ENCODE data around the gene IER2.
A peak's percentile ranks its signal among the peaks of the same experiment; 100 is the strongest.

Gene IER2

DNA sequence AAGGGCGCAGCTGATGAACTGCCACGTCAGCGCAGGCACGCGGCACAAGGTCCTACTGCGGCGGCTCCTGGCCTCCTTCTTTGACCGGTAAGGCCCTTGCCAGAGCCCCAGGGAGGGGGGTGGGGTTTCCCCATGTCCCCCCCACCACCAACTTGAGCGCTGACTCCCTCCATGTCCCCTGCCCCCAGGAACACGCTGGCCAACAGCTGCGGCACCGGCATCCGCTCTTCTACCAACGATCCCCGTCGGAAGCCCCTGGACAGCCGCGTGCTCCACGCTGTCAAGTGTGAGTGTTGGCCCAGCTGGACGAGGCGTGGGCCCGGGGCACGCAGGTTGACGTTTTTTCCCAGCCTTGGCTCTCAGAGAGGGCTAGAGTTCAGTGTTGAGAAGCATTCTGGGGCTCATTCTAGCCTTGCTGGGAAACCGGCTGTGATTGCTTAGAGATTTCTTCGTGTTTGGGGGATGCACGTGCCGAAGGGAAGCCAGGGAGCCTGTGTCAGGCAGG is 12.9 kb upstream of the IER2 start:
- H3K23ac ChIP-seq (ENCODE audit: low read length): no peak overlapping the region
- H3K4me2 ChIP-seq (ENCODE audit: low read length): no peak overlapping the region
- no CpG with 5 or more reads among the region's 28 CpGs for WGBS (ENCODE audit: extremely low coverage, insufficient coverage, insufficient read length)
- H2AFZ ChIP-seq (ENCODE audit: insufficient read depth, low read length, poor library complexity): no peak overlapping the region
- no peak overlapping the region for H3K18ac ChIP-seq (ENCODE audit: low read length)
- no peaks in the 10 kb centered on the region for H3K79me2 ChIP-seq (ENCODE audit: control insufficient read depth, insufficient read depth, low read length, poor library complexity)
- no peak overlapping the region for H3K27ac ChIP-seq (ENCODE audit: low read depth, low read length)
- H3K9ac ChIP-seq (ENCODE audit: low read length): no peak overlapping the region
- H4K8ac ChIP-seq (ENCODE audit: low read depth, low read length): no peak overlapping the region
- no peak overlapping the region for H2BK120ac ChIP-seq (ENCODE audit: insufficient read depth, low read length, poor library complexity)
- no peaks in the 10 kb centered on the region for H3K27me3 ChIP-seq (ENCODE audit: insufficient read depth, low read length)
- H3K14ac ChIP-seq (ENCODE audit: low read length): no peak overlapping the region
- peaks cover 6% of the 10 kb centered on the region for H3K9me3 ChIP-seq (ENCODE audit: insufficient read depth, low read depth, low read length)
- H4K12ac ChIP-seq (ENCODE audit: low read depth, low read length): no peak overlapping the region
- DNase-seq: no peak
- H3K36me3 ChIP-seq (ENCODE audit: control insufficient read depth in 1 of 2, insufficient read depth in 2 of 2, low read length in 2 of 2): peaks cover 54 to 59% of the 10 kb centered on the region in 2 experiments
- H2BK12ac ChIP-seq (ENCODE audit: low read length): no peak overlapping the region
- H3K4me3 ChIP-seq (ENCODE audit: low read depth, low read length): no peak overlapping the region
- no peak overlapping the region for H3K4ac ChIP-seq (ENCODE audit: low read depth, low read length)
- no peak overlapping the region for H2AK5ac ChIP-seq (ENCODE audit: low read length)
- H3K4me1 ChIP-seq (ENCODE audit: control insufficient read depth in 1 of 2, insufficient read depth in 2 of 2, low read length in 2 of 2): no peaks in the 10 kb centered on the region
- H2BK5ac ChIP-seq (ENCODE audit: low read depth, low read length, poor library complexity): no peak overlapping the region
- no peak overlapping the region for H4K91ac ChIP-seq (ENCODE audit: low read depth, low read length)
- no peaks in the 10 kb centered on the region for H3K79me1 ChIP-seq (ENCODE audit: low read length)

DNA sequence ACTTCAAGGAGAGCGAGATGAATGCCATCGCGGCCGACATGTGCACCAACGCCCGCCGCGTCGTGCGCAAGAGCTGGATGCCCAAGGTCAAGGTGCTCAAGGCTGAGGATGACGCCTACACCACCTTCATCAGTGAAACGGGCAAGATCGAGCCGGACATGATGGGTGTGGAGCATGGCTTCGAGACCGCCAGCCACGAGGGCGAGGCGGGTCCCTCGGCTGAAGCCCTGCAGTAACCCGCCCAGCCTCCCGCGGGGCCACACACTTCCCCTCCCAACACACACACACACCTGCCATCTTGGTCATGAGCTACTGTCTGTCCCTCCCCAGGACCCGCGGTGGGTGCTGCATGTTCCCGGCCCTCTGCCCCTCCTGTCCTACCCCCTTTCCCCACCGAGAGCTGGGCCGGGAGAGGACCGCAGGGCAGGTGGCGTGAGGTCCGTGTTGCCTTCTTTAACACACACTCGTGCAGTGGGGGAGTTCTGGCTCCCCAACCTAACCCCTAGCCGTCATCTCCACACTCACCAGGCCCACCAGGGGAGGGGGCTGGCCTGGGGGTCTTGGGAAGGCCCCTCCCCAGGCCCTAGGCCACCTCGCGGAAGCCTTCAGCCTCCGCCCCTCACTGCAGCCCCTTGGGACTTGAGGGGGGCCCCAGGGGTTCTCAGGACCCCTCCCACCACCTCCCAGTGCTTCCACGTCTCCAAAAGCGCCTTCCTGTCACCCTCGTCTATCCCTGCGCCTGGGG is 11.9 kb upstream of the IER2 start:
- H4K8ac ChIP-seq (ENCODE audit: low read depth, low read length): no peak overlapping the region
- H3K9ac ChIP-seq (ENCODE audit: low read length): no peak overlapping the region
- H3K79me1 ChIP-seq (ENCODE audit: low read length): no peaks in the 10 kb centered on the region
- H3K14ac ChIP-seq (ENCODE audit: low read length): no peak overlapping the region
- H3K27me3 ChIP-seq (ENCODE audit: insufficient read depth, low read length): no peaks in the 10 kb centered on the region
- H3K9me3 ChIP-seq (ENCODE audit: insufficient read depth, low read depth, low read length): peaks cover 6% of the 10 kb centered on the region
- H3K4me1 ChIP-seq (ENCODE audit: control insufficient read depth in 1 of 2, insufficient read depth in 2 of 2, low read length in 2 of 2): no peaks in the 10 kb centered on the region
- H3K79me2 ChIP-seq (ENCODE audit: control insufficient read depth, insufficient read depth, low read length, poor library complexity): no peaks in the 10 kb centered on the region
- H3K4me3 ChIP-seq (ENCODE audit: low read depth, low read length): no peak overlapping the region
- H2BK12ac ChIP-seq (ENCODE audit: low read length): no peak overlapping the region
- H3K18ac ChIP-seq (ENCODE audit: low read length): no peak overlapping the region
- H3K27ac ChIP-seq (ENCODE audit: low read depth, low read length): no peak overlapping the region
- no peak for DNase-seq
- no peak overlapping the region for H3K23ac ChIP-seq (ENCODE audit: low read length)
- H2AK5ac ChIP-seq (ENCODE audit: low read length): no peak overlapping the region
- H2BK5ac ChIP-seq (ENCODE audit: low read depth, low read length, poor library complexity): no peak overlapping the region
- H2BK120ac ChIP-seq (ENCODE audit: insufficient read depth, low read length, poor library complexity): no peak overlapping the region
- H3K4ac ChIP-seq (ENCODE audit: low read depth, low read length): no peak overlapping the region
- WGBS (ENCODE audit: extremely low coverage, insufficient coverage, insufficient read length): no CpG with 5 or more reads among the region's 40 CpGs
- H4K12ac ChIP-seq (ENCODE audit: low read depth, low read length): no peak overlapping the region
- H3K36me3 ChIP-seq (ENCODE audit: control insufficient read depth in 1 of 2, insufficient read depth in 2 of 2, low read length in 2 of 2): peaks cover 53 to 54% of the 10 kb centered on the region in 2 experiments
- H2AFZ ChIP-seq (ENCODE audit: insufficient read depth, low read length, poor library complexity): no peak overlapping the region
- H3K4me2 ChIP-seq (ENCODE audit: low read length): no peak overlapping the region
- H4K91ac ChIP-seq (ENCODE audit: low read depth, low read length): no peak overlapping the region

- Histone ChIP-seq H3K36me3 (ENCODE audit: control insufficient read depth in 1 of 2, insufficient read depth in 2 of 2, low read length in 2 of 2) (peaks cover 53 to 55% of the 10 kb centered on the region in 2 experiments), H3K9me3 (ENCODE audit: insufficient read depth, low read depth, low read length) (peaks cover 6% of the 10 kb centered on the region), H3K4me2 (ENCODE audit: low read length) (no peak overlapping the region), H2BK12ac (ENCODE audit: low read length) (no peak overlapping the region), H3K4me1 (ENCODE audit: control insufficient read depth in 1 of 2, insufficient read depth in 2 of 2, low read length in 2 of 2) (no peaks in the 10 kb centered on the region), H2AFZ (ENCODE audit: insufficient read depth, low read length, poor library complexity) (no peak overlapping the region), H3K9ac (ENCODE audit: low read length) (no peak overlapping the region), H3K23ac (ENCODE audit: low read length) (no peak overlapping the region), H4K8ac (ENCODE audit: low read depth, low read length) (no peak overlapping the region), H3K79me1 (ENCODE audit: low read length) (no peaks in the 10 kb centered on the region), H3K4ac (ENCODE audit: low read depth, low read length) (no peak overlapping the region), H2AK5ac (ENCODE audit: low read length) (no peak overlapping the region), H3K18ac (ENCODE audit: low read length) (no peak overlapping the region), H3K79me2 (ENCODE audit: control insufficient read depth, insufficient read depth, low read length, poor library complexity) (no peaks in the 10 kb centered on the region), H3K4me3 (ENCODE audit: low read depth, low read length) (no peak overlapping the region), H2BK120ac (ENCODE audit: insufficient read depth, low read length, poor library complexity) (no peak overlapping the region), H3K27me3 (ENCODE audit: insufficient read depth, low read length) (no peaks in the 10 kb centered on the region), H2BK5ac (ENCODE audit: low read depth, low read length, poor library complexity) (no peak overlapping the region), H3K14ac (ENCODE audit: low read length) (no peak overlapping the region), H4K12ac (ENCODE audit: low read depth, low read length) (no peak overlapping the region), H3K27ac (ENCODE audit: low read depth, low read length) (no peak overlapping the region), H4K91ac (ENCODE audit: low read depth, low read length) (no peak overlapping the region)
- no CpG with 5 or more reads among the region's 10 CpGs for WGBS (ENCODE audit: extremely low coverage, insufficient coverage, insufficient read length)
- DNase-seq: peak in 1 of 2 donors; percentile 14
Measured at GRCh38 chr19:13138916-13139198, 11.4 kb upstream of the IER2 start.

DNA sequence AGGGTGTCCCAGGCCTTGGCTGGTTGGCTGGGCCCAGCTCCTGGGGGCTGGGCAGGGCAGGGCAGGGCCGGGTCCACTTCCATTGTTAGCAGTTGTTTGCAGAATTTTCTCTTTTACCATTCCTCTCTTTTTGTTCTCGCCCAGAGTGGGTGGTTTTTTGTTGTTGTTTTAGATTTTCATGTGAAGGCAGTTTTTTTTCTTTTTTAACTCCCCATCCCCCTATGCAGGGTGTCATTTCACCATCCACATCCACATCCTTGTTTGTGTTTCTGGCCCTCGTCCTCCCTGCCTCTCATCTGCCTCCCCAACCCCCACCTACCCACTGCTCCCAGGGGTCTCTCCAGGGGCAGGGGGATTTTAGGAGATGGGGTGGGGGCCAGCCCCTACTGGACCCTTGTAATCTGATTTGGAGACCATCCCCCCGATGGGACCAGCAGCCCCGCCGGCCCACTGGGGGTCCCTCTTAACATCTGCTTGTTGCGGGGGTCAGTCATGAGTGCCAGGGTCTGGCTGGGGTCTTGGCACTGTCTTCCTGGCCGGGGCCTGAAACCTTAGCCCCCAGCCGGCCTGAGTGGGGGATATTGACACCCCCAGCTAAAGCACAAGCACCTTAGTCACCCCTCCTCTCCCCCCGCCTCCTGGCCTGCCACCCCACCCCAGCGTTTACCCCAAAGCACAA is 10.4 kb upstream of the IER2 start:
- no peaks in the 10 kb centered on the region for H3K79me2 ChIP-seq (ENCODE audit: control insufficient read depth, insufficient read depth, low read length, poor library complexity)
- no CpG with 5 or more reads among the region's 11 CpGs for WGBS (ENCODE audit: extremely low coverage, insufficient coverage, insufficient read length)
- no peak overlapping the region for H2BK5ac ChIP-seq (ENCODE audit: low read depth, low read length, poor library complexity)
- H3K9me3 ChIP-seq (ENCODE audit: insufficient read depth, low read depth, low read length): peaks cover 6% of the 10 kb centered on the region
- no peak overlapping the region for H3K14ac ChIP-seq (ENCODE audit: low read length)
- no peak for DNase-seq
- no peak overlapping the region for H3K9ac ChIP-seq (ENCODE audit: low read length)
- no peak overlapping the region for H2BK120ac ChIP-seq (ENCODE audit: insufficient read depth, low read length, poor library complexity)
- H3K23ac ChIP-seq (ENCODE audit: low read length): no peak overlapping the region
- no peak overlapping the region for H3K27ac ChIP-seq (ENCODE audit: low read depth, low read length)
- no peak overlapping the region for H3K4ac ChIP-seq (ENCODE audit: low read depth, low read length)
- H3K18ac ChIP-seq (ENCODE audit: low read length): no peak overlapping the region
- H2AFZ ChIP-seq (ENCODE audit: insufficient read depth, low read length, poor library complexity): no peak overlapping the region
- H3K36me3 ChIP-seq (ENCODE audit: control insufficient read depth in 1 of 2, insufficient read depth in 2 of 2, low read length in 2 of 2): peaks cover 50 to 62% of the 10 kb centered on the region in 2 experiments
- H4K12ac ChIP-seq (ENCODE audit: low read depth, low read length): no peak overlapping the region
- H4K91ac ChIP-seq (ENCODE audit: low read depth, low read length): no peak overlapping the region
- H3K4me3 ChIP-seq (ENCODE audit: low read depth, low read length): no peak overlapping the region
- H3K79me1 ChIP-seq (ENCODE audit: low read length): no peaks in the 10 kb centered on the region
- H3K4me1 ChIP-seq (ENCODE audit: control insufficient read depth in 1 of 2, insufficient read depth in 2 of 2, low read length in 2 of 2): no peaks in the 10 kb centered on the region
- no peak overlapping the region for H4K8ac ChIP-seq (ENCODE audit: low read depth, low read length)
- H2BK12ac ChIP-seq (ENCODE audit: low read length): no peak overlapping the region
- no peak overlapping the region for H2AK5ac ChIP-seq (ENCODE audit: low read length)
- no peak overlapping the region for H3K4me2 ChIP-seq (ENCODE audit: low read length)
- H3K27me3 ChIP-seq (ENCODE audit: insufficient read depth, low read length): no peaks in the 10 kb centered on the region

Measured in trophoblast cell (in vitro differentiated cells and primary cell).